GM18520 (cell line): ENCODE measurements around the gene SNX30.
"Not testable (repeated sequence)": the region's sequence is repeated elsewhere in the genome, so short reads cannot be mapped to it uniquely, and the experiment has no call there.

Source experiments
- ATAC-seq: cut with Tn5 transposase; IDR thresholded peaks from one replicate; pipeline ENCODE4 v1.9.1; 2021; ENCODE audit not compliant: unreplicated experiment

SNX30 gene, protein sequence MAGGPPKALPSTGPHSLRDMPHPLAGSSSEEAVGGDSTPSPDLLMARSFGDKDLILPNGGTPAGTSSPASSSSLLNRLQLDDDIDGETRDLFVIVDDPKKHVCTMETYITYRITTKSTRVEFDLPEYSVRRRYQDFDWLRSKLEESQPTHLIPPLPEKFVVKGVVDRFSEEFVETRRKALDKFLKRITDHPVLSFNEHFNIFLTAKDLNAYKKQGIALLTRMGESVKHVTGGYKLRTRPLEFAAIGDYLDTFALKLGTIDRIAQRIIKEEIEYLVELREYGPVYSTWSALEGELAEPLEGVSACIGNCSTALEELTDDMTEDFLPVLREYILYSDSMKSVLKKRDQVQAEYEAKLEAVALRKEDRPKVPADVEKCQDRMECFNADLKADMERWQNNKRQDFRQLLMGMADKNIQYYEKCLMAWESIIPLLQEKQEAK

DNA sequence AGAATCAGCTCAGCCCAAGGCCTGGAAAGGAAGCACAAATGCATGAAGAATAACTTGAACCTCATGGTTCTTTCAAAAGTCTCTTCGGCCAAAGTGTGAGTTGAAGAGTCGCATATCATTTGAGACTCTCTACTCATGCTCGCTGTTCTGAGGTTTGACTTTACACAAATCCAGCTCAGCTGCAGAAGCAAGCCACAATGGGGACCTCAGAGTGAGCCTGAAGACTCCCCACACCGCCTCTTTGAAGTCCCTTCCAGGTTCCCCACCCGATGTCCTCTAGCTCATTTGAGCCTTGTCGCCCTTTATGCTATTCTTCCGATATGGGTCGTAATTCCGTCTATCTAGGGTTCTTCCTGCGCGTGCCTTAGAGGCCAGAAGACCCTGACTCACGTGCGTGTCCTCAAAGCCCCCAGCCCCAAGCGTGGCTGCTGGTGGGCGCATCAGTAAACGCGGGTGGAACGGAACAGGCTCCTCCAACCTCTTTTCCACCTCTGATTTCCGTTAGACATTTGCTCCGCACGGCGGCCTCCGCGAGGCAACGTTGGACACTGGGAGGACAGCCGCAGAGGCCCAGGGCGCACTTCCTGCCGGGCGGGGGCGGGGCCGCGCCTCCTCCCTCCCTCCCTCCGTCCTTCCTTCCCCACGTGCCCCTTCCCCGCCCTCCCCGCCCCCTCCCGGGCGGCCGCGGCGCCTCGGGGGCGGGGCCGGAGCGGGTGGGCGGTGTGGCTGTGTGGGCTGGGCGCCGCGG lies at the start of gene SNX30:
TSS of gene SNX30 (plus strand) at position 745 of the 748 bp plus-strand sequence. CDS start 242 bp downstream, outside the sequence.
- peak; percentile 72 for ATAC-seq

DNA sequence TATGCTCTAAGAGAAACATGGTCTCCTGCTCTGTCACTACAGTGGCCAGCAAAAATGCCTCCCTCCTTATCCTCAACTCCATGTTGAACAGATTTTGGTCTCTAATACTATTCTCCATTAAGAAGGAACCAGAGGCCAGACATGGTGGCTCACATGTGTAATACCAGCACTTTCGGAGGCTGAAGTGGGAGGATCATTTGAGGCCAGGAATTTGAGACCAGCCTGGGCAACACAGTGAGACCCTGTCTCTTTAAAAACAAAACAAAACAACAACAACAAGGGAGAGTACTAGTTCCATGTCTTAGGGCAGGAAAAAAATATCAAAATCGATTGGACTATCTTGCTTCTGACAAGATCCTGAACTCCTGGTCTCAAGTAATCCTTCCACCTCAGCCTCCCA lies 47.3 kb upstream of the SNX30 start:
- ATAC-seq, result no peak

DNA sequence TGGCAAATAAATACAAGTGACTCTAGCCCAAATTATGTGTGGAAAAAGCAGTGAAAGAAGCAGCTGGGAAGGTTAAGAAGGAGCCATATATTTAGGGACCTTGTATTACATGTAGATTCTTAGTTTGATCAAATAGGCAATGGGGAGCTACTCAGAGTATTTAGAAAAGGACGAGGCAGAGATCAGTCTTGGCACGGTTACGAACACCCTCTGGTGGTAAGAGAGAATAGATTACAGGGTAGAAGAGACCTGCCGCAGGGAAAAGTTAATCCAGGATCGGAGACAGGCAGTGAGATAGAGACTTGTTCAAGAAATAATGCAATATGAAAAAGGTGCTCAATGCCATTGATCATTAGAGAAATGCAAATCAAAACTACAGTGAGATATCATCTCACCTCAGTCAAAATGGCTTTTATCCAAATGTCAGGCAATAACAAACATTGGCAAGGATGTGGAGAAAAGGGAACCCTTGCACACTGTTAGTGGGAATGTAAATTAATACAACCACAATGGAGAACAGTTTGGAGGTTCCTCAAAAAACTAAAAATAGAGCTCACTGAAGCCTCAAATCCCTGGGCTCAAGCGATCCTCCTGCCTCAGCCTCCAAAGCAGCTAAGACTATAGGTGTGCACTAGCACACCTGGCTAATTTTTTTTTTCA lies 44.7 kb upstream of the SNX30 start:
- no peak for ATAC-seq

DNA sequence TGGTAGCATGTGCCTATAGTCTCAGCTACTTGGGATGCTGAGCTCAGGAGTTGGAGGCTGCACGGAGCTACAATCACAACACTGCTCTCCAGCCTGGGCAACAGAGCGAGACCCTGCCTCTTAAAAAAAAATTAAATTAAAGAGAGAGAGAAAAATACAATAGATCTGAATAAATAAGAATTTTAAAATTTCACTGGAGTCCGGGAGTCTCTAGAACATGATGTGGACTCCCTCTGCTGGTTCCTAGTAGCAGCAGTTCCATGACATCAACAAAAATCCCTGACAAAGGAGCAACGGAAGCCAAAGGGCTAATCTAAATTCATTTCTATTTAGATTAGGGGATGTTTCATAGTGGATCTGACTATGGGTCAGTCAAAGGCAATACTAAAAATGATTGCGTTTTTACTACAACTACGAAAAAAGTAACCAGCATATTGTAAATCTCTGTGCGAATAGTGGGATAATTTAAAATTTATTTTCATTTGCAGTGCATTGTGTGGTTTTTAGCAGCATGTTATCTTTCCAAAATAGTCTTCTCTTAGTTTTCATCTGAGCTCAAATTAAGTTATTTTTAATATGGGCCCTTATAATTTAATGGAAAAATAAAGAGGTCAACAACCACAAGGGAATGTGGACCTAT lies 39.4 kb upstream of the SNX30 start:
- ATAC-seq, result no peak

DNA sequence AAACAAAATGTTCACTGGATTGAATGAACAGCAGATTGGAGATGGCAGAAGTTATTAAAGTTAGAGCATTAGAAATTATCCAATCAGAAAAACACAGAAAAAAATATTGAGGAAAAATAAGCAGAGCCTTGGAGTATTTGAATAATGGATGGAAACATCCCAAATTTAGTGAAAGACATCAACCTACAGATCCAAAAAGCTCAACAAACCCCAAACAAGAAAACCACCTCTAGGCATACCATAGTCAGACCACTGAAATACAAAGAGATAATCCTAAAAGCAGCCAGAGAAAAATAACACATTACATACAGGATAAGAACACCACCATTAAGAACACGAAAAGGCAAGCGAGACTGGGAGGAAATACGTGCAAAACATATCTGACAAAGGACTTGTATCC lies 37.9 kb upstream of the SNX30 start:
- ATAC-seq, result no peak

DNA sequence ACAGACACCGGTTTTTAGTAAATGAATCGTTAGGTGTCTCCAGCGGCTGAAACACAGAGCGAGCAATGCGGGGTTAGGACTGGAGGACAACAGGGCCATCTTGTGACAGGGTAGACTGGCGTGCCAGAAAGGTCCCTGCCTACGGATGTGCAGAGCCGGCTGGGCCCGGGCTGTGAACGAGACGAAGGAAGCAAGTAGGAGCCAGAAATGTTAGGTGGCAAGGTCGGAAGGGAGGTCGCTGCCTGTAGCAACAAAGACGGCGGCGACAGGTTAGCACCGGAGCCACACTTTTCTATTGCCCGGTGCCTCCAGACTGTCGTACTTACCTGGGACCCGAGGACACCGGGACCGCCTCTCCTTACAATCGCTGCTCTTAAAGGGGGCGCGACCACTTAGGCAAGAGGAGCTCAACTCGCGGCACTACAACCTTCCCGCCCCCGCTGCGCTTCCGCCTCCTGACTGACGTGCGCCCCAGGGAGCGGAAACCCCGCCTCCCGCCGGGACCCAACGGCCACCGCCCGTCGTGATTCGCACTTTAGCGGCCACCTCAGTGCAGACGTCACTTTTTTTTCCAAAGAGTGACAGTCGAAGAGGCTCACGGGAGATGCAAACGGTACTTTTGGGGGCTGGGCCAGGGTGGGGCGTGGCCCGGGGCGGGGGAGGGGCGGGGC lies 32.8 kb upstream of the SNX30 start, which contains the start of gene INIP:
TSS of gene INIP (minus strand) at position 457 of the 671 bp plus-strand sequence. CDS start 1,632 bp downstream, outside the sequence.
- peak; percentile 92 for ATAC-seq

DNA sequence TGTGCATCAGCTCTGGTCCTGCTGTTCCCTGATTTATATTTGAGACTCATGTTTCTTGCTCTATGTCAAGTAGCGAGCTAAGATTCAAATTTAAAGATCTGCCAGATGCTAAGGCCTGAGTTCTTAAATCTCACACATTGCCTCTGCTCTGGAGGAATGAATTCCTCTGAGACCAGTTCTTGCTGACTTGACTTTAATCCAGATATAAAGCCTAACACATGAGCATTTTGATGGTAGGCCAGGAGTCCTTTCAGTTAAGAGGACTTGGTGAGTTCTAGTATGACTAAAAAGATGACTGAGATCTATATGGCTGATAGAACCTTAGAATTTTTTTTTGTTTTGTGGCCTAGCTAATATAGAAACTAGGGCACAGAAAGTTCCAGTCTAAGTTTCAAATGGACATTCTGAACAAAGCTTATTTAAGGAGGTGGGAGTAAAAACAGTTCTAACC lies 31.3 kb upstream of the SNX30 start:
- no peak for ATAC-seq

DNA sequence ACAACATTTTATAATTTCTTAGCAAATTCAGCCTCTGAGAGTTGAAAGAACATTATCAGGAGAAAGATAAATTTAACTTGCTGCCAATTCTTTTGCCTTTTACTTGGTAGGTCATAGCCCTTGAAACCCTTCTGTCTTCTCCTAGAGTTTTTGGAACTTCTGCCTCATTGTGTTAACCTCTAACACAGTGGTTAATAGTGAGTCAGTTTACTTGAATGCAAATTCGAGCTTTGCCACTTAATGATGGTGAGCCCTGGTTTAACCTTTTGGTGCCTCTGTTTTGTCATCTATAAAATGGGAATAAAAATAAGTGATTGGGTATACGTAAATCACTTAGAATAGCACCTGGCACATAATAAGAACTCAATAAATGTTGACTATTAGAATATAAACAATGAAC lies 30.9 kb upstream of the SNX30 start:
- ATAC-seq, result no peak

DNA sequence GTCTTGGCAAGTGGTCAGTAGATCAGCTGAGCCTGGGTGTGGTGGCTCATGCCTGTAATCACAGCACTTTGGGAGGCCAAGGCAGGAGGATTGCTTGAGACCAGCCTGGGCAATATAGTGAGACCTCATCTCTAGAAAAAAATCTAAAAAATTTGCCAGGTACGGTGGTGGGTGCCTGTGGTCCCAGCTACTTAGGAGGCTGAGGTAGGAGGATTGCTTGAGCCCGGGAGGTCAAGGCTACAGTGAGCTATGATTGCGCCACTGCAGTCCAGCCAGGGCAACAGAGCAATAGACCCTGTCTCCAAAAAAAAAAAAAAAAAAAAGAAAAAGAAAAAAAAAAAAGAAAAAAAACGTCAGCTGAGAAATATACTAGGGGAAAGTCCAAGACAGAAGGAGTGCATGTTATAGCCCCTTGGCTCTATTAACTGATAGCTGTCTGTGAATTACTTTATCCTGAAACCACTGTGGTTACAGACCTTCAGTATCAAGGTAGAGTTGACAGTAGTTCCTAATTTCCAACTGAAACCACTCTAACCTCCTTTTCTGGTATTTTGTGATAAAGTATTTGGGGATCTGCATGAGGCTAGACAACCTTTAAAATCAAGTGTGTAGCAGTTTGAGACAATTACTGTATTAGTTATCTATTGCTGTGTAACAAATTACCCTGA lies 30.3 kb upstream of the SNX30 start:
- no peak for ATAC-seq

DNA sequence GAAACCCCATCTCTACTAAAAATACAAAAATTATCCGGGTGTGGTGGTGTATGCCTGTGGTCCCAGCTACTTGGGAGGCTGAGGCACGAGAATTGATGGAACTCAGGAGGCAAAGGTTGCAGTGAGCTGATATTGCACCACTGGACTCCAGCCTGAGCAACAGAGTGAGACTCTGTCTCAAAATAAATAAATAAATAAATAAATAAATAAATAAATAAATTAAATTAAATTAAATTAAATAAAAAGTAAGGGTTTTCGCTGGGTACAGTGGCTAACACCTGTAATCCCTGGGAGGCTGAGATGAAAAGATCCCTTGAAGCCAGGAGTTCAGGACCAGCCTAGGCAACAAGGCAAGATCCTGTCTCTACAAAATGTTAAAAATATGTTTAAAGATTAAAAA lies 27.8 kb upstream of the SNX30 start:
- ATAC-seq, result not testable (repeated sequence)

DNA sequence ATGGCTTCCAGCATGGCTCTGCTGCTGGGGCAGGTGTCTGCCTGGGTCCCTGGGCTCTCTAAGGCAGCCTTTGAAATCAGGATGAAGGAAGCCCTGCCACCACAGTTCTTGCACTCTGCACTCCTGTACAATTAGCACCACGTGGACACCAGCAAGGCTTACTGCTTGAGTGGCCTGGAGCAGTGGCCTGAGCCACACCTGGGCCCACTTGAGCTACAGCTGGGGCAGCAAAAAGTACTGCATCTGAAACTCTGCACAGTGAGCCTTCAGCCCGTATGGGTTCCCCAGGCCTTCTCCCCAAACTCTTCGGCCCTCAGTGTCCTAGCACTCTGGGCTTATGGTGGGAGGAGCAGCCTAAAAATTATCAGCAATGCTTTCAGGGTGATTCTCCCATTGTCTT lies 24.6 kb upstream of the SNX30 start:
- ATAC-seq, result no peak

DNA sequence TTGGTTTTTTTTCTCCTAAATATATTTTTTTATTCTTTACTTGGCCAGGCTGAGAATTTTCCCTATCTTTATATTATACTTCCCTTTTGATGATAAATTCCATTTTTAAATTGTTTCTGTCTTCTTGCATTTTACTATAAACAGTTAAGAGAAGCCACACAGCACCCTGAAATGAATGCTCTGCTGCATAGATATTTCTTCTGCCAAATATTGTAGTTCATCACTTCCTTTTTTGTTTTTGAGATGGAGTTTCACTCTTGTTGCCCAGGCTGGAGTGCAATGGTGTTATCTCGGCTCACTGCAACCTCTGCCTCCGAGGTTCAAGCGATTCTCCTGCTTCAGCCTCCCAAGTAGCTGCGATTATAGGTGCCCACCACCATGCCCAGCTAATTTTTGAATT lies 24.1 kb upstream of the SNX30 start:
- no peak for ATAC-seq

DNA sequence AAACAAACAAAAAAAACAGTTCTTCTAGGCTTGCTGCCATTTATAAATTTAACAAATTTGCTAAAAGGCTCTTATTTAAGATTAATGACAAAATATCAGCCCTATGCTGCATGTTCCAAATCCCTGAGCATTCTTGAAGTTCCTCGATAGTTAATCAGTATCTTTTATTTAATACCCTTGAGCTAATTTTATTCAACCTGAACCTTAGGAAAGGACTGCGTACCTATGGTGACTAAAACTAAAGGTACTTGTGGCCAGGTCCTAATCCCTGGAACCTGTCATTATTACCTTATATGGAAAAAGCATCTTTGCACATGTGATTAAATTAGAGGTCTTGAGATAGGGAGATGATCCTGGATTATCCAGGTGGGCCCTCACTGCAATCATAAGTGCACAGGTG lies 22.2 kb upstream of the SNX30 start:
- ATAC-seq, result no peak

DNA sequence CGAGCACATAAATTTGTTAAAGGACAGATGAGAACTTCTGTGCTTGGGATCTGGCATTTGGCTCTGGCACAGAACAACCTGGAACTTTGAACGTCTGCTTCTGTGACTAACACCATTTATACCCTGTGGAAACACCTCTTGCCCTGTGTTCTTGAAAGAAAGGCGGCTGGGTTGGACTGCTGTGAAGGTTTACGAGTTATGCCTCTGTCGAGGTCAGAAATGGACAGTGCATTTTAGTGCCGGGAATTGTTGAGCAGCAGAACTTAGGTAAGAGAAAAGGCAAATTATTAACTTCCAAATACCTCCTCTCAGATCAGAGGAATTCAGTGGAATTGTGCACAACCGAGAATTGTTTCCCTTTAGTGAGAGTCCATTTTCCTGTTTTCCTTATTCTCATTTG lies 18.6 kb upstream of the SNX30 start:
- no peak for ATAC-seq

DNA sequence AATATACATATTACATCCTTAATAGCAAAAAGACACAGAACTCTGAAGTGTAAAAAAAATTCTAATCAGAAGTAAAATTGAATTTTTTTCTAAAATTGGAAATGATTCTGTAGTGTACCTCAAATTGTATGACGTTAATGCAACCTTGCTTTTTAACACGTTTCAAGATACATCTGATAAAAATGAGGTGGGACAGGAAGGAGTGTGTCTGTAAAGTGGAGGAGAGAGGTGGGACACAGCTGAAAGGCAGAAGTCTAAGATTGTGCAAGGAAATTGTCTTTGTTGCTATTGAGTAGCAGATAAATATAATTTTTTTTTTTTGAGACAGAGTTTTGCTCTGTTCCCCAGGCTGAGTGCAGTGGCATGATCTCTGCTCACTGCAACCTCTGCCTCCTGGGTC lies 15.7 kb upstream of the SNX30 start:
- no peak for ATAC-seq

DNA sequence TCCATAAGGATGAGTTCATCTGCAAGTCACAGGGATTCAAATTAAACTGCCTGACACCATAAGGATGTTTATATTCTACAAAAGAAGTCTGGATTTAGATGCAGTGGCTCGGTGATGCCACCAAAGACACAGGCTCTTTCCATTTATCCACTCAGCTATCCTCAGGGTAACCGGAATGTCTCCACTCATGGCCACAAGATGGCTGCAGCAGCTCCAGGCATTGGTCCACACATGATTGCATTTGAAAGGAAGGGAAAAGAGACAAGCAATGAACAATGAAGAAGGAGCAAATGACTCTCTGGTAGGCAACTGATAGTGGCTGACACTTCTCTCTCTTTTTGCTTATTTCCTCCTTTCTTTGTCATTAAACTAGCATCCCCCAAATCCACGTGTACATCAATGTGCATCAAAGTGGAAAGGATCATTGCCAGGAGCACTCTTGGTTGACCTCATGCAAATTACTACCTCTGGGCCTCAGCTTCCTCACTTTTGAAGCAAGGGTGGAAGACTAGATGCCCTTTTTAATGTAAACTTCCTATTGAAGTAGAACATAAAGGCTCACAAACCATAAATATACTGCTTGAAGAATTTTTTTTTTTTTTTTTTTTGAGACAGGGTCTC lies 7.2 kb upstream of the SNX30 start:
- no peak for ATAC-seq

DNA sequence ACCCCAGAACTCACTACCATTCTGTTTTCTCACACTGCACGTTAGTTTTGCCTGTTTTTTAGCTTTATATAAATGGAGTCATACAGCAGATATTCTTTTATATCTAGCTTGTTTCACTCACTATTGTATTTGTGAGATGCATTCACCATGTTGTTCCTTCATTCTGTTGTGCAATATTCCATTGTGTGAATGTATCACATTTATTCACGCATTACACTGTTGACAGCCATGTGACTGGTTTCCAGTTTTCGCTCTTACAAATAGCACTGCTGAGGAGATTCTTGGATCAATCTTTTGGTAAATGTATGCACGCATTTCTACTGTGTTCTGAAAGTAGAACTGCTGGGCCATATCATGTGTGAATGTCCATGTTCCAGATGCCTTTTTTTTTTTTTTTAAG lies 6.4 kb upstream of the SNX30 start:
- no peak for ATAC-seq

DNA sequence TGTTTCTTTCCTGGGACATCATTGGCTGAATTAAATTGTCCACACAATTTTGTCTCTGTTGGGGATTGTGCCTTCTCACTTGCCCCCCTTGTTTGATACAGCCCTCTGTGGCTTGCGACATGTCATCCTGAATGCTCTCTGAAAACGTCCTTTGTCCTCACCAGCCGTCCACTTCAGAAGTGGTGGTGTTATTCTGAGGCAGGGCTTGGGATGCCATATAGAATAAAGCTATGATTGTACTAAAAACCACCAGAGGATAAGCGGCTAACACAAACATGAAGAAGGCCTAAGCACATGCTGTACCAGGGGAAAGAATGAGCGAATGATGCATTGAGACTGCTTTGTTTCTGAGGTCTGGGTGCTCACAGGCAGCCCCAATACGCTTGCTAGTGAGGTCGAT lies 3.5 kb upstream of the SNX30 start:
- ATAC-seq, result no peak

DNA sequence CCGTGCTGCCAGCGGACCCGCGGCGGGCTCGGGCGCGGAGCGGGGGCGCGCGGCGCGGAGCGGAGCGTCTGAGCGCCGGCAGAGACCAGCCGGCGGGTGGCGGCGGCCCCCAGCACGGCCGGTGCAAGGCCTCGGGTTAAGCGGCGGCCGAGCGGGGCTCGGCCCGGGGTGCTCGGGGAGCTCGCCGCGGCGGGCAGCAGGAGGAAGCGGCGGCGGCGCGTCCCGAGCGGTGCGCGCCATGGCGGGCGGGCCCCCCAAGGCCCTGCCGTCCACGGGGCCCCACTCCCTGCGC lies 150 bp downstream of the SNX30 start:
- ATAC-seq, result no peak
